Heart left ventricle (tissue), 16 donors: Measurements from ENCODE around the gene STPG3. TPM values are rescaled to one million over a fixed set of nuclear protein-coding genes. Genes with fewer than 3 reads are reported as not detected.
A peak's percentile ranks its signal among the peaks of the same experiment; 100 is the strongest.

Source experiments
- ATAC-seq, 4 donors: fragments of 200-7000 bp; cut with Tn5 transposase; one replicate each; pipeline ENCODE4 v1.9.1; 2020 to 2022; ENCODE audit warnings: moderate library complexity in 4 of 4, mild to moderate bottlenecking in 3 of 4, moderate number of reproducible peaks in 1 of 4
- DNase-seq, 5 donors: peaks; one replicate each; pipeline ENCODE4 v3.0.0-alpha.2; 2020
- H3K27ac ChIP-seq, 12 donors: fragments of 200-600 bp; sonication (generic) in 4 of 12; one replicate each; pipeline versions ENCODE4 v1.5.0 to v1.8.0; 2016 to 2022; ENCODE audit warnings: mild to moderate bottlenecking in 2 of 12
- H3K27me3 ChIP-seq, 9 donors: fragments of 200-600 bp; sonication (generic) in 2 of 9; one replicate each; pipeline versions ENCODE4 v1.5.1 to v1.8.0; 2016 to 2022; ENCODE audit warnings: mild to moderate bottlenecking in 3 of 9
- H3K36me3 ChIP-seq, 9 donors: fragments of 200-600 bp; sonication (generic) in 2 of 9; one replicate each; pipeline versions ENCODE4 v1.5.0 to v1.8.0; 2018 to 2022; ENCODE audit warnings: mild to moderate bottlenecking in 2 of 9
- H3K4me1 ChIP-seq, 12 donors: fragments of 200-600 bp; sonication (generic) in 4 of 12; one replicate each; pipeline versions ENCODE4 v1.5.0 to v1.8.0; 2016 to 2022; ENCODE audit warnings: mild to moderate bottlenecking in 3 of 12
- H3K4me3 ChIP-seq, 12 donors: fragments of 200-600 bp; sonication (generic) in 4 of 12; one replicate each; pipeline versions ENCODE4 v1.5.0 to v1.8.0; 2017 to 2022; ENCODE audit warnings: mild to moderate bottlenecking in 9 of 12, moderate library complexity in 4 of 12
- H3K9me3 ChIP-seq, 12 donors: fragments of 200-600 bp; sonication (generic) in 4 of 12; one replicate each; pipeline versions ENCODE4 v1.5.0 to v1.8.0; 2016 to 2022; ENCODE audit warnings: mild to moderate bottlenecking in 1 of 12
- CTCF ChIP-seq, 12 donors: fragments of 200-600 bp; sonication (generic) in 4 of 12; IDR thresholded peaks; one replicate each; pipeline versions ENCODE4 v1.5.0 to v1.8.0; 2018 to 2022; ENCODE audit warnings: antibody characterized with exemption in 12 of 12, mild to moderate bottlenecking in 5 of 12
- POLR2A ChIP-seq, 2 donors: fragments of 450-650 bp; IDR thresholded peaks; one replicate each; pipeline ENCODE4 v1.6.1; 2017; ENCODE audit warnings: antibody characterized with exemption in 2 of 2, mild to moderate bottlenecking in 2 of 2, moderate library complexity in 2 of 2
- WGBS, 4 donors: extraction: QIAGEN DNeasy Blood & Tissue Kit in 2 of 4; methylation state at CpG; one replicate each; pipeline versions ENCODE4 v1.1.5 to v1.1.7; 2013 to 2018; 5-methylcytosine and 5-hydroxymethylcytosine counted together
- intact Hi-C, 10 donors: fragments of 100-400 bp; cut with DNase I; formaldehyde crosslinking; loops; one replicate each; pipeline versions ENCODE4 v1.11.1 to v1.14.2; 2022
- long read RNA-seq, 3 donors: library from polyadenylated mRNA; unstranded; transcript quantifications; one replicate each; pipeline ENCODE4 v2.0.0, GENCODE V29; 2020 to 2021
- polyA plus RNA-seq, 2 donors: library from polyadenylated mRNA; stranded (reverse); fragments of 200-250 nt; gene quantifications; one replicate each; pipeline ENCODE4 v1.2.3, GENCODE V29; 2013
- total RNA-seq, 9 donors: library from RNA; depleted of rRNA in 2 of 9; stranded (reverse); fragments of >200 nt in 2 of 9; fragmentation: NEBNext Ultra II Directional in 3 of 9; extraction: Animal tissue kit (Norgen Biotek cat#: 25700) in 3 of 9; gene quantifications; one replicate each; pipeline versions ENCODE4 v1.1.0 to v1.2.4, GENCODE V29; 2016 to 2023
- donor health status: ischemic (EF 13 %, LVEDD 7.1; RV severe dilation, severe dysfunction).
- donor health status: healthy with polysubstance abuse.
- donor health status: DM: no; HTN: yes; CAD: no.
- donor health status: DM: no; HTN: no; CAD: no.
- donor health status: ischemic (EF 25% LVEDD 6.9; RV normal size, moderate dysfunction).
- donor health status: ischemic (EF 25% LVEDD 5.7; RV mildly dilated, moderate dysfunction).
- donor health status: healthy.
- donor health status: DM: yes; HTN: yes; CAD: no.
- donor health status: ischemic (EF 35%, LVEDD 5.7; RV mildly dilated, moderate dysfunction).
- donor health status: nonischemic (EF 11% LVEDD 7.7; RV severe dilation, severe dysfunction).
- donor health status: DM: yes; HTN: yes; CAD: no.
- donor health status: PGD.
- donor health status: ischemic (EF 29% LVEDD 5.4; RV normal size, mild dysfunction).
- donor health status: nonischemic (EF 23%, LVEDD 6.1; RV moderate dilation, normal function).

Gene STPG3
- under 1 TPM in 2 of 9 donors, not detected in 7; 0.23 to 0.31 TPM for total RNA-seq
- under 1 TPM in 1 of 2 donors, not detected in 1; 0.61 TPM for polyA plus RNA-seq
- long read RNA-seq, donor 1: 0 reads
- long read RNA-seq, donor 2: 0 reads
- long read RNA-seq, donor 3: 0 reads

GRCh38 chr9:137251194-137251461 is at the start of gene STPG3:
STPG3 (plus strand) TSS chr9:137251286; CDS start chr9:137251287, 1 bp downstream.
- intact Hi-C loops: no loop called here
- Histone ChIP-seq H3K36me3 (peaks cover 0 to under 1% (median 0%) of the 10 kb centered on the region in 9 donors), H3K9me3 (no peaks in the 10 kb centered on the region), H3K4me3 (no peak within 1 kb of the TSS), H3K27me3 (no peaks in the 10 kb centered on the region), H3K27ac (peak within 1 kb of the TSS in 9 of 12 donors; percentile 8 to 63 (median 46)), H3K4me1 (peaks cover under 1 to 37% (median 18%) of the 10 kb centered on the region in 12 donors)
- WGBS, 4 donors: 60 to 83% (median 69%) methylated on average over 4 of the region's 4 CpGs
- ATAC-seq (no peak), DNase-seq (no peak)
- no peak for TF ChIP-seq CTCF (IDR thresholded peaks at IDR 0.05)
- TF ChIP-seq POLR2A (IDR thresholded peaks at IDR 0.05): no peak

- Histone ChIP-seq H3K27ac (no peak overlapping the region), H3K4me1 (peaks cover 12 to 83% (median 69%) of the 10 kb centered on the region in 12 donors), H3K27me3 (no peaks in the 10 kb centered on the region), H3K4me3 (peak overlapping the region in 1 of 12 donors; percentile 73), H3K9me3 (no peaks in the 10 kb centered on the region), H3K36me3 (peaks cover 0 to 4% (median 0%) of the 10 kb centered on the region in 9 donors)
- 56 to 74% (median 71%) methylated on average over 8 of the region's 8 CpGs for WGBS, 4 donors
- no peak for ATAC-seq
- TF ChIP-seq POLR2A (IDR thresholded peaks at IDR 0.05): no peak
- TF ChIP-seq CTCF (IDR thresholded peaks at IDR 0.05): no peak
- intact Hi-C loops: no loop called here
- DNase-seq: no peak
These were observed 48.1 kb upstream of the STPG3 start for GRCh38 chr9:137202966-137203365.

- peak overlapping the region; percentile 73 to 100 (median 98) for H3K4me3 ChIP-seq
- peaks cover 7 to 66% (median 52%) of the 10 kb centered on the region in 12 donors for H3K4me1 ChIP-seq
- H3K27ac ChIP-seq: peak overlapping the region in 10 of 12 donors; percentile 75 to 94 (median 87)
- no peaks in the 10 kb centered on the region for H3K9me3 ChIP-seq
- DNase-seq: no peak
- 7 to 21% (median 9%) methylated on average over 14 to 21 of the region's 21 CpGs for WGBS, 4 donors
- ATAC-seq: no peak
- no peaks in the 10 kb centered on the region for H3K27me3 ChIP-seq
- intact Hi-C loops: loop anchor here in 2 of 10 donors (2.0 kb wide), 1 partner anchor 18 kb away; the partner anchor contains the start of gene RNF208 (in 2 of the 2)
- peaks cover 0 to 17% (median 0%) of the 10 kb centered on the region in 9 donors for H3K36me3 ChIP-seq
- TF ChIP-seq CTCF (IDR thresholded peaks at IDR 0.05) (no peak), POLR2A (IDR thresholded peaks at IDR 0.05) (no peak)
These were observed 46.4 kb upstream of the STPG3 start for GRCh38 chr9:137204731-137205125.

- ATAC-seq (peak in 3 of 4 donors; percentile 48 to 69 (median 68)), DNase-seq (peak; percentile 92 to 97 (median 94))
- TF ChIP-seq POLR2A (IDR thresholded peaks at IDR 0.05) (peak; percentile 35 to 83), CTCF (IDR thresholded peaks at IDR 0.05) (no peak)
- Histone ChIP-seq H3K36me3 (peaks cover 0 to 24% (median 0%) of the 10 kb centered on the region in 9 donors), H3K27ac (peak within 1 kb of the TSS; percentile 72 to 94 (median 87)), H3K27me3 (no peaks in the 10 kb centered on the region), H3K4me3 (peak within 1 kb of the TSS; percentile 73 to 100 (median 98)), H3K9me3 (no peaks in the 10 kb centered on the region), H3K4me1 (peaks cover 7 to 64% (median 50%) of the 10 kb centered on the region in 12 donors)
- 0% methylated on average over 45 to 98 of the region's 98 CpGs for WGBS, 4 donors
- intact Hi-C loops: loop anchor here in 2 of 10 donors (2.0 kb wide), 1 partner anchor 17 kb away; the partner anchor contains the start of gene RNF208 (in 2 of the 2)
These were observed 45.7 kb upstream of the STPG3 start, which contains the start of the genes NDOR1 and TMEM203 for GRCh38 chr9:137205126-137206069. NDOR1 (plus strand) TSS chr9:137205700; CDS start chr9:137205778, 78 bp downstream. TMEM203 (minus strand) TSS chr9:137205648; CDS start chr9:137205414, 234 bp downstream.
